NB4 (cell line): ENCODE data around the gene SMURF1.

ENCODE experiments used
- MYC ChIP-seq: IDR thresholded peaks from 2 replicates; pipeline ENCODE4 v1.6.1; 2011; ENCODE audit warnings: low read depth, low read length
- POLR2A ChIP-seq: IDR thresholded peaks from 2 replicates; pipeline ENCODE4 v1.6.1; 2011; ENCODE audit warnings: mild to moderate bottlenecking; ENCODE audit not compliant: insufficient read length; ENCODE audit errors: extremely low read depth
- TF ChIP-seq, protein P1 (sequence below): IDR thresholded peaks from one replicate; pipeline ENCODE4 v1.5.1; 2012; ENCODE audit warnings: low read depth, low read length
- TF ChIP-seq, protein P2 (sequence below): IDR thresholded peaks from 2 replicates; pipeline ENCODE4 v1.6.1; 2011; ENCODE audit warnings: low read depth, low read length

DNA sequence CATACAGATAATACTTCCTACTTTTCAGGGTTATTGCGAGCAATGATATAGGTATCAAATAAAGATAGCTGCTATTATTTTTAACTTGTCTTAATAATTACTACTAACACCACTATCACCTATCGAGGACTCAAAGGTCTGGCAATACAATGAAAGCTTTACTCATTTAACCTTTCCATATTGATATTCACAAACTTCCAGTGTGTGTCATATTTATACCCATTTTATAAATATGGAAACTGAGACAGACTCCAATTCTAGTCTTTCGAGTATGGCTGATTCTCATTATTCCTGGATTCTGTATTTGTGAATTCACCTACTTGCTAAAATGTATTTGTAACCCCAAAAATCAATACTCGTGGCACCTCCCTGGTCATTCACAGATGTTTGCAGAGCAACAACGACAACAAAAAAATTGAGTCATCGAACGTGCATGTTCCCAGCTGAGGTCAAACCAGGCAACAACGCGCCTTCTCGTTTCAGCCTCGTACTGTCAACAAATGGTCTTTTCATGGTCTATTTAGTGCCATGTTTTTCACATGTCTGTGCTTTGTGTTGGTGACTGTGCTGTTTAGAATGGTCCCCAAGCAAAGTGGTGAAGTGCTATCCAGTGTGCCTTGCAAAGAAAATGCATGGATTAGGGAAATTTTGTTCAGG lies 51.7 kb downstream of the SMURF1 start:
- TF ChIP-seq, protein P1, sequence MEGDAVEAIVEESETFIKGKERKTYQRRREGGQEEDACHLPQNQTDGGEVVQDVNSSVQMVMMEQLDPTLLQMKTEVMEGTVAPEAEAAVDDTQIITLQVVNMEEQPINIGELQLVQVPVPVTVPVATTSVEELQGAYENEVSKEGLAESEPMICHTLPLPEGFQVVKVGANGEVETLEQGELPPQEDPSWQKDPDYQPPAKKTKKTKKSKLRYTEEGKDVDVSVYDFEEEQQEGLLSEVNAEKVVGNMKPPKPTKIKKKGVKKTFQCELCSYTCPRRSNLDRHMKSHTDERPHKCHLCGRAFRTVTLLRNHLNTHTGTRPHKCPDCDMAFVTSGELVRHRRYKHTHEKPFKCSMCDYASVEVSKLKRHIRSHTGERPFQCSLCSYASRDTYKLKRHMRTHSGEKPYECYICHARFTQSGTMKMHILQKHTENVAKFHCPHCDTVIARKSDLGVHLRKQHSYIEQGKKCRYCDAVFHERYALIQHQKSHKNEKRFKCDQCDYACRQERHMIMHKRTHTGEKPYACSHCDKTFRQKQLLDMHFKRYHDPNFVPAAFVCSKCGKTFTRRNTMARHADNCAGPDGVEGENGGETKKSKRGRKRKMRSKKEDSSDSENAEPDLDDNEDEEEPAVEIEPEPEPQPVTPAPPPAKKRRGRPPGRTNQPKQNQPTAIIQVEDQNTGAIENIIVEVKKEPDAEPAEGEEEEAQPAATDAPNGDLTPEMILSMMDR: no peak
- no peak for TF ChIP-seq POLR2A
- no peak for TF ChIP-seq MYC
- TF ChIP-seq, protein P2, sequence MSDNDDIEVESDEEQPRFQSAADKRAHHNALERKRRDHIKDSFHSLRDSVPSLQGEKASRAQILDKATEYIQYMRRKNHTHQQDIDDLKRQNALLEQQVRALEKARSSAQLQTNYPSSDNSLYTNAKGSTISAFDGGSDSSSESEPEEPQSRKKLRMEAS: no peak
